ENCODE data around the gene BBC3.

DNA sequence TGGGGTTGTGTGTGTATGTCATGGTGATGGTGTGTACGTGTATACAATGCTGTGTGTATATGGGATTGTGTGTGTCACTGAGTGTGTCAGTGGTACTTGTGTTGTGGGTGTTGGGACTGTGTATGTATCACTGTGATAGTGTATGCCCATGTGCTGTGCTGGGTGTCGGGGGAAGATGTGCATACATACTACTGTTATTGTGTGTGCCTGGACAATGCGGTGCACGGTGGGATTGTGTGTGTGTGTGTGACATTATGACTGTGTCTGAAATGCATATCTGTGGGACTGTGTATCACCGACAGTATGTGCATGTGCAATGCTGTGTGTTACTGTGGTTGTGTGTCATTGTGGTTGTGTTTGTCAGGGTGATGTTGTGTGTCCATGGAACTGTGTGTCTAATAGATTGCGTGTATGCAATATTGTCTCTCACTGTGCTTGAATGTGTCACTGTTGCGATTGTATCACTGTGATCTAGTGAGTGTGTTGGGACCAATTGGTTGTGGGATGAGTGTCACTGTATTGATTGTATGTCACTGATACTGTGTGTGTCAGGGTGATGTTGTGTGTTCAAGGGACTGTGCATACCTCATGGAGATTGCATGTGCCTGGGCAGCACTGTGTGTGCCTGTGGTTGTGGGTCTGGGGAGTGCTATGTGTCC lies 11.0 kb upstream of the BBC3 start:
- TF ChIP-seq, protein P1, sequence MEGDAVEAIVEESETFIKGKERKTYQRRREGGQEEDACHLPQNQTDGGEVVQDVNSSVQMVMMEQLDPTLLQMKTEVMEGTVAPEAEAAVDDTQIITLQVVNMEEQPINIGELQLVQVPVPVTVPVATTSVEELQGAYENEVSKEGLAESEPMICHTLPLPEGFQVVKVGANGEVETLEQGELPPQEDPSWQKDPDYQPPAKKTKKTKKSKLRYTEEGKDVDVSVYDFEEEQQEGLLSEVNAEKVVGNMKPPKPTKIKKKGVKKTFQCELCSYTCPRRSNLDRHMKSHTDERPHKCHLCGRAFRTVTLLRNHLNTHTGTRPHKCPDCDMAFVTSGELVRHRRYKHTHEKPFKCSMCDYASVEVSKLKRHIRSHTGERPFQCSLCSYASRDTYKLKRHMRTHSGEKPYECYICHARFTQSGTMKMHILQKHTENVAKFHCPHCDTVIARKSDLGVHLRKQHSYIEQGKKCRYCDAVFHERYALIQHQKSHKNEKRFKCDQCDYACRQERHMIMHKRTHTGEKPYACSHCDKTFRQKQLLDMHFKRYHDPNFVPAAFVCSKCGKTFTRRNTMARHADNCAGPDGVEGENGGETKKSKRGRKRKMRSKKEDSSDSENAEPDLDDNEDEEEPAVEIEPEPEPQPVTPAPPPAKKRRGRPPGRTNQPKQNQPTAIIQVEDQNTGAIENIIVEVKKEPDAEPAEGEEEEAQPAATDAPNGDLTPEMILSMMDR (IDR thresholded peaks at IDR 0.05): no peak
- no peak for TF ChIP-seq ZFX (IDR thresholded peaks at IDR 0.05; ENCODE audit: borderline replicate concordance)

Data from 22Rv1 (cell line).